GM18507 (cell line): ENCODE data around the gene MIP.
A peak's percentile ranks its signal among the peaks of the same experiment; 100 is the strongest.
"Not testable (repeated sequence)": the region's sequence is repeated elsewhere in the genome, so short reads cannot be mapped to it uniquely, and the experiment has no call there.

Source experiments
- DNase-seq: peaks from one replicate; pipeline ENCODE4 v3.0.0; 2011; ENCODE audit warnings: low read depth; ENCODE audit not compliant: insufficient read length; ENCODE audit errors: extremely low spot score
- FAIRE-seq: peaks from 2 replicates; lab custom pipeline; 2011; peaks lifted over from hg19 to GRCh38; lab: Jason Lieb, UNC

MIP gene

DNA sequence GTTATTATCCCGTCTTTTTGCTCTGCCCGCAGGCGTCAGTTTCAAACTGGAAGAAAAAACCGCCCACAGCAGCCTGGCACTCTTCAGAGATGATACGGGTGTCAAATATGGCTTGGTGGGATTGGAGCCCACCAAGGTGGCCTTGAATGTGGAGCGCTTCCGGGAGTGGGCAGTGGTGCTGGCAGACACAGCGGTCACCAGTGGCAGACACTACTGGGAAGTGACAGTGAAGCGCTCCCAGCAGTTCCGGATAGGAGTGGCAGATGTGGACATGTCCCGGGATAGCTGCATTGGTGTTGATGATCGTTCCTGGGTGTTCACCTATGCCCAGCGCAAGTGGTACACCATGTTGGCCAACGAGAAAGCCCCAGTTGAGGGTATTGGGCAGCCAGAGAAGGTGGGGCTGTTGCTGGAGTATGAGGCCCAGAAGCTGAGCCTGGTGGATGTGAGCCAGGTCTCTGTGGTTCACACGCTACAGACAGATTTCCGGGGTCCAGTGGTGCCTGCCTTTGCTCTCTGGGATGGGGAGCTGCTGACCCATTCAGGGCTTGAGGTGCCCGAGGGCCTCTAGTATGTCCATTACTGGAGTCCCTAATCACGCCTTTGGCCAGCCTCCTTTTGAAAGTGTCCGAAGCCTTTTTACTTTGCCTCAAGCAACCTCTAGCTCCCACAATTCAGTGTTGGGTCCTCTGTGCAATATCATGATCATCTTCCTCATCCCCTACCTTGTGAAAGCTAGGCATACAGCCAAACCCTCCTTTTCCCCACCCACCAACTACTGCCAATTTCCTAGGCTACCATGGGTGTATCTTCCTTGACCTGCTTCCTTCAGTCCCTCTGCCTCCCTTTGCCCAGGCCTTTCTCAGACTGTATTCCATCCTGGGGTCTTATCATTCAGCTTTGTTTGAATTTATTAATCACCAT lies 14.8 kb upstream of the MIP start:
- DNase-seq (no peak), FAIRE-seq (peak; percentile 47)

- FAIRE-seq (peak; percentile 91), DNase-seq (peak; percentile 90)
These were observed 14.0 kb upstream of the MIP start, which contains the start of gene SPRYD4 for GRCh38 chr12:56468216-56469006. Gene SPRYD4, plus strand, starts transcription at chr12:56468578. Its CDS starts 14 bp downstream, at chr12:56468592.

- FAIRE-seq (no peak), DNase-seq (no peak)
These were observed 8.1 kb upstream of the MIP start for GRCh38 chr12:56462565-56462964.

GRCh38 chr12:56461235-56462159 lies 7.0 kb upstream of the MIP start:
- FAIRE-seq (no peak), DNase-seq (no peak)

DNA sequence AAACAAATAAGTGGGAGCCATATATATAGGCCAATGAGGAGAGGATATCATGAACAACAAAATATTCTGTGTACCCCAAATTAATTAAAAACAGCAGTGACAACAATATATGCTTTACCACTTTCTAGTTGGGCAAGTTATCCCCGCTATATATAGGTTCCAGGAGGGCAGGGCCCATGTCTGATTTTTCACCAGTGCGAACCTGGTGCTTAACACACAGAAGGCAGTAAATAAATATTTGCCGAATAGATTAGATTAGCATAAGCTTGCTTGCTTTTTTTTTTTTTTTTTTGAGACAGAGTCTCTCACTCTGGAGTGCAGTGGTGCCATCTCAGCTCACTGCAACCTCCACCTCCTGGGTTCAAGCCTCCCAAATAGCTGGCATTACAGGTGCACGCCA lies 3.4 kb upstream of the MIP start:
- FAIRE-seq (no peak), DNase-seq (no peak)

DNA sequence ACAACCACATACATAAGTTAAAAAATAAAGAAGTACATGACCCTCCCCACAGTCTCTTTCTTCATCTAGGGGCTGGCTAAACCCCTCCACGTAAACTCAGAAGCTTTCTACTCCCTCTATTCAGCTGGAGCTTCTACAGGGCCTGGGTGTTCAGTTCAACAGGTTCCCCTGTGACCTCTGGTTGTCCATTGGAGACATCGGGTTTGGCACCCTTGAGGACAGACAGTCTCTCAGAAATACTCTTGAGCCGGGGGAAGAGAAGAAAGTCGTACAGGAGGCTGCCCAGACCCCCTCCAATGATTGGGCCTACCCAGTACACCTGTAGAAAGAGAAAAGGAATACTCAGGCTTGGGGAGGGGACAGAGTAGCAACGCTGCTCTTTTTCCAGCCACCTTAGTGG lies 3.3 kb downstream of the MIP start:
- DNase-seq (no peak), FAIRE-seq (no peak)

- DNase-seq = no peak
- no peak for FAIRE-seq
These were observed 4.2 kb downstream of the MIP start for GRCh38 chr12:56450241-56450640.

- FAIRE-seq (no peak), DNase-seq (no peak)
These were observed 4.9 kb downstream of the MIP start for GRCh38 chr12:56449622-56449984.

DNA sequence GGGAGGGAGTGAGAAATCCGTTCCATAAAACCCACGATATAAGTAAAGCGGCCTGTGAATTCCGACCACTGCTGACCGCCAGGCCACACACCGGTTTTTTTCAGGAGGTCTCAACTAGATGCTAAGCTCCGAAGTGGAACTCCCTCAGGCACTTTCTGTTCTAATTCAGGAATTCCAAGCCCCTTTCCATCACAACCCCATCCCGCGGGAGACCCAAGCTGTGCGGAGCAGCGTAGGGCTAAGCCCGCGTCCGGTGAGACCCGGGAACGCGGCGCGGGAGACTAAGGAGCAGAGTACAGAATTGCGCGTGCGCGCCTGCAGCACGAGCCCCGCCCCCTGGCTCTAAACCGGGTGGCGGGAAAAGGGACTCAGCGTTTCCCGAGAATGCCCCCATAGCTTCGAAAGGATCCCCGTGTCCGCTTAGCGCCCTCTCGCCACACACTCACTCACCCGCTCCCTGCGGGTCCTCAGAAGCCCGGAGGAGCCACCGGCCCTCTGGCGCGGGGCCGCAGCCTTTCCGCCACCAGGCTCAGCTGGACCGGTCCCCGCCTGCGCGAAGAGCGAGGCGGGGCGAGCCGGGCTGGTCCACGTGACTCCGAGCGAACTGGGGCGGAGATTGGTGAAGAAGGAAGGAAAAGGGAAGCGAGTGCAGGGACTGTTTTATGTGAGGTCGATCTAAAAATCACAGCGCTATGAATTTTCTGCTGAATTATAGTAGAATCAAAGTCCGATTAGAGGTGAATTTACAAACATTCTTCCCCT lies 5.4 kb downstream of the MIP start, which contains the start of gene TIMELESS:
TIMELESS (minus strand) TSS at position 567 of the 762 bp plus-strand sequence. CDS start 15,256 bp downstream, outside the sequence.
- peak; percentile 97 for FAIRE-seq
- peak; percentile 91 for DNase-seq

DNA sequence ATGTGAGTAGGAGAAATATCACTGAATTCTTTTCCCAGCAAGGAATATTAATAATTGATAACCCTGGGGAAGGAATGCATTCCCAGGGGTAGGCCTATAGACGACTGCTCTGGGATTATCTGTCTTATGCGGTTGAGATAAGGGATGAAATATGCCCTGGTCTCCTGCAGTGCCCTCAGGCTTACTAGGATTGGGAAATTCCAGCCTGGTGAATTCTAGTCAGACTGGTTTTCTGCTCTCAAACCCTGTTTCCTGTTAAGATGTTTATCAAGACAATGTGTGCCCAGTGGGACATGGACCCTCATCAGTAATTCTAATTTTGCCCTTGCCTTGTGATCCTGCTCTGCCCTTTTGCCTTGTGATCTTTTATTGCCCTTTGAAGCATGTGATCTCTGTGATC lies 11.2 kb downstream of the MIP start:
- not testable (repeated sequence) for DNase-seq, FAIRE-seq

- FAIRE-seq (no peak), DNase-seq (no peak)
These were observed 16.9 kb downstream of the MIP start for GRCh38 chr12:56437430-56438176.

GRCh38 chr12:56434828-56435227 lies 19.6 kb downstream of the MIP start:
- no peak for DNase-seq
- no peak for FAIRE-seq

DNA sequence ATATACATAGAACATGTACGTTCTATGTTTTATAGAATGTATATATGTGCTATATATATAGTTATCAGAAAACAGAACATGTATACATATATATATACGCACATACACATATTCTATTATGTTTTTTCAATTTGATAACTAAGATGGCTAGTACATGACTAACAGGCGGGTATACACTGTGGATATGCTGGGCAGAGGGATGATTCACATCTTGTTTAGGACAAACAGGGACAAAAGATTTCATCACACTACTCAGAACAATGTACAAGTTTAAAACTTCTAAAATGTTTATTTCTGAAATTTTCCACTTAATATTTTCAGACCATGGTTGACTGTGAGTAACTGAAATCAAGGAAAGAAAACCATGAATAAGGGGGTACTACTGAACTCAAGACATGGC lies 22.6 kb downstream of the MIP start:
- DNase-seq = no peak
- FAIRE-seq = no peak

DNA sequence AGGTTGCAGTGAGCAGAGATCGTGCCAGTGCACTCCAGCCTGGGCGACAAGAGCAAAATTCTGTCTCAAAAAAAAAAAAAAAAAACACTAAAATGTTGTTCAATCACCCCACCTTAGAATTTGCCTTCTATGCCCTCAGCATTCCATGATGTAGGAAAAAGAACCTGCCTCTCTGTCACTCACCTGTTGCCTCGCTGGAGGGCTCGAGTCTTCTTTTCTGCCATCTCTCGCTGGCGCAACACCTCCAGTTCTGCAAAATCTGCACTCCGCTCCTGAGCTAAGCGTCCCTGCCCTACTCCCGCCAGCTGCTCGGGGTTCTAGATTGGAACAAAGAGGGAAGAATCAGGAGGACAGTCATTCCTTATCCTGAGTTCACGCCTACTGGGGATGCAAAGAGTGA lies 23.2 kb downstream of the MIP start:
- no peak for FAIRE-seq
- no peak for DNase-seq

GRCh38 chr12:56425940-56426438 lies 28.5 kb downstream of the MIP start:
- DNase-seq (no peak), FAIRE-seq (no peak)

GRCh38 chr12:56425193-56425592 lies 29.3 kb downstream of the MIP start:
- FAIRE-seq = no peak
- no peak for DNase-seq

GRCh38 chr12:56420411-56420810 lies 34.0 kb downstream of the MIP start:
- DNase-seq = no peak

DNA sequence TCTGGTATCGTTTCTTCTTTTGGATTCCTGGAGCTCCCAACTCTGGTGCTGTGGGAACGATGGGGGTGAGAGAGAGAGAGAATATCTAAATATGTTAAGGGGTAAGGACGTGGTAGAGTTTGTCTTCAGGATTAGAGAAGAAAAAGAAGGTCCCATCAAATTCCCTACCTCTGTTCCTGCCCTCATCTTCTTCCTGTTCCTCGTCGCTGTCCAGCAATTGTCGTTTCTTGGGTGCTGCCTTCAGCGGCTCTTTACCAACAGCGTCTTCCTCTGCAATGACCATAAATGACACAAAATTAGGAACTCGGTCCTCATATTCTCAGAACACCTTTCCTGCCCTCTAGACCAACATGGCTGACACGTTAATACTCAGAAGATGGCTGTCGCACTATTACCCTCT lies 36.7 kb downstream of the MIP start:
- DNase-seq (no peak), FAIRE-seq (no peak)

More at GRCh38 chr12:56420411-56420810, 34.0 kb downstream of the MIP start:
- FAIRE-seq = no peak
